ENCODE measurements around the gene STUM. TPM values are rescaled to one million over a fixed set of nuclear protein-coding genes. Genes with fewer than 3 reads are reported as not detected.

The STUM gene
- total RNA-seq, 1 experiment from 2014 or later, result 0.11 TPM

- no peak overlapping the region for H3K4me2 ChIP-seq (ENCODE audit: insufficient read depth, insufficient read length, low read length)
- WGBS (ENCODE audit: extremely low coverage, insufficient read length, low lambda C conversion rate), result no CpG with 5 or more reads among the region's 6 CpGs
- no peak overlapping the region for H2BK120ac ChIP-seq (ENCODE audit: low read depth, low read length, poor library complexity, severe bottlenecking)
- H3K4ac ChIP-seq (ENCODE audit: low read depth, low read length), result no peak overlapping the region
- no peak overlapping the region for H2AK5ac ChIP-seq (ENCODE audit: insufficient read length, low read length)
- no peak overlapping the region for H3K14ac ChIP-seq (ENCODE audit: insufficient read depth, low read length)
- H4K8ac ChIP-seq (replicated peaks; ENCODE audit: insufficient read length, low read depth, low read length), result no peak overlapping the region
- H3K56ac ChIP-seq (ENCODE audit: insufficient read length, low read depth, low read length), result no peak overlapping the region
- H3K9ac ChIP-seq (ENCODE audit: extremely low read depth, insufficient read length, low read length), result no peak overlapping the region
- Mint-ChIP-seq H3K9me3 (peaks cover 5 to 6% of the 10 kb centered on the region in 2 experiments; a peak in 3 of 5 replicates), H3K27ac (no peak overlapping the region), H3K4me1 (peaks cover 0 to 2% of the 10 kb centered on the region in 2 experiments; a peak in 2 of 4 replicates), H3K4me3 (no peak overlapping the region), H3K36me3 (ENCODE audit: insufficient read depth in 1 of 3, low read depth in 3 of 3) (peaks cover 0 to 5% (median 5%) of the 10 kb centered on the region in 3 experiments; a peak in 1 of 7 replicates), H3K27me3 (ENCODE audit: low read depth) (peaks cover 36% of the 10 kb centered on the region)
- H3K9me3 ChIP-seq (ENCODE audit: control insufficient read depth, low read depth, low read length), result no peaks in the 10 kb centered on the region
- H3K18ac ChIP-seq (ENCODE audit: insufficient read length, low read depth, low read length), result no peak overlapping the region
- H2AFZ ChIP-seq (ENCODE audit: low read length), result no peak overlapping the region
- H3K79me2 ChIP-seq (ENCODE audit: insufficient read depth, low read length), result no peaks in the 10 kb centered on the region
- H3K23ac ChIP-seq (ENCODE audit: insufficient read length, low read depth, low read length), result no peak overlapping the region
- H3T11ph ChIP-seq (ENCODE audit: low read length), result no peak overlapping the region
- TF ChIP-seq CTCF (conservative IDR thresholded peaks at IDR 0.05), result no peak
- H2BK20ac ChIP-seq (ENCODE audit: low read depth, low read length, poor library complexity, severe bottlenecking), result no peak overlapping the region
- H3K27me3 ChIP-seq (ENCODE audit: insufficient read depth, low read length), result peaks cover 8% of the 10 kb centered on the region; the same call in 1 of the 2 replicates
- no peaks in the 10 kb centered on the region for H3K79me1 ChIP-seq (ENCODE audit: insufficient read depth, low read depth, low read length, poor library complexity, severe bottlenecking)
- no peak overlapping the region for H4K5ac ChIP-seq (ENCODE audit: insufficient read length, low read depth, low read length)
- no peak overlapping the region for H2BK12ac ChIP-seq (ENCODE audit: insufficient read length, low read depth, low read length)
- H3K27ac ChIP-seq (ENCODE audit: insufficient read length, low read depth, low read length), result no peak overlapping the region
- no peak overlapping the region for H2BK15ac ChIP-seq (ENCODE audit: low read depth, low read length)
- no peaks in the 10 kb centered on the region for H4K20me1 ChIP-seq (ENCODE audit: control insufficient read depth, insufficient read depth, insufficient read length)
- no peak for DNase-seq
- H2BK5ac ChIP-seq (ENCODE audit: insufficient read length, low read length), result no peak overlapping the region
- no peaks in the 10 kb centered on the region for H3K23me2 ChIP-seq (ENCODE audit: insufficient read length, low read depth, low read length, poor library complexity, severe bottlenecking)
- no peaks in the 10 kb centered on the region for H3K4me1 ChIP-seq (ENCODE audit: insufficient read depth, low read length)
- no peak overlapping the region for H4K91ac ChIP-seq (ENCODE audit: insufficient read length, low read depth, low read length)
Observed at GRCh38 chr1:226627050-226627755, 78.6 kb downstream of the STUM start.

Data from H9 (cell line).